GM10248 (cell line): ENCODE data around the gene CARMIL1.

Experiments
- CTCF ChIA-PET: fragments of 300-600 bp; sonication (Branson Sonifier 250); formaldehyde crosslinking; extraction: SDS; loops from one replicate; lab custom pipeline; 2021; ENCODE audit warnings: antibody characterized with exemption; lab: Yijun Ruan, JAX
- POLR2A ChIA-PET: fragments of 350-650 bp; sonication (Branson Sonifier 250); formaldehyde crosslinking; extraction: SDS; loops from one replicate; lab custom pipeline; 2020; ENCODE audit warnings: antibody characterized with exemption; lab: Yijun Ruan, JAX
- DNase-seq: peaks from one replicate; pipeline ENCODE4 v3.0.0; 2012; ENCODE audit errors: extremely low spot score
- CTCF ChIP-seq: IDR thresholded peaks from 2 replicates; pipeline ENCODE4 v1.5.1; 2012; ENCODE audit warnings: mild to moderate bottlenecking, low read depth; ENCODE audit errors: extremely low read depth, missing control alignments, control extremely low read depth

The CARMIL1 gene

GRCh38 chr6:25431306-25431974 is 152.3 kb downstream of the CARMIL1 start:
- POLR2A ChIA-PET, result no interaction called here
- TF ChIP-seq CTCF, result no peak
- DNase-seq, result no peak
- CTCF ChIA-PET, result no interaction called here

GRCh38 chr6:25431975-25432307 is 152.8 kb downstream of the CARMIL1 start:
- POLR2A ChIA-PET, result no interaction called here
- CTCF ChIA-PET, result no interaction called here
- TF ChIP-seq CTCF, result no peak
- no peak for DNase-seq

- POLR2A ChIA-PET, result no interaction called here
- DNase-seq, result no peak
- CTCF ChIA-PET, result interaction anchor here (1.2 to 1.4 kb wide), 4 partner anchors 19 to 156 kb away, joined by 3 to 4 read pairs (median 3); partner anchors contain the start of gene CARMIL1
- no peak for TF ChIP-seq CTCF
These were observed 155.7 kb downstream of the CARMIL1 start for GRCh38 chr6:25434921-25435320.

- CTCF ChIA-PET, result interaction anchor here (1.2 to 1.4 kb wide), 3 partner anchors 18 to 157 kb away, joined by 3 to 4 read pairs (median 3); partner anchors contain the start of gene CARMIL1
- POLR2A ChIA-PET, result no interaction called here
These were observed 156.3 kb downstream of the CARMIL1 start for GRCh38 chr6:25435416-25435985.

GRCh38 chr6:25436760-25437159 is 157.6 kb downstream of the CARMIL1 start:
- no peak for DNase-seq
- ChIA-PET POLR2A (no interaction called here), CTCF (interaction anchor here (1.1 to 2.1 kb wide), 7 partner anchors 10 to 171 kb away, joined by 3 to 7 read pairs (median 4); no protein-coding TSS in a partner anchor)
- TF ChIP-seq CTCF, result no peak

More at GRCh38 chr6:25435416-25435985, 156.3 kb downstream of the CARMIL1 start:
- no peak for TF ChIP-seq CTCF
- no peak for DNase-seq

- CTCF ChIA-PET, result interaction anchor here (1.1 kb wide), 1 partner anchor 18 kb away, joined by 3 read pairs; no protein-coding TSS in a partner anchor
- DNase-seq, result no peak
- no peak for TF ChIP-seq CTCF
- POLR2A ChIA-PET, result no interaction called here
These were observed 160.2 kb downstream of the CARMIL1 start for GRCh38 chr6:25439368-25439767.
